Heart left ventricle (tissue), 13 donors: ENCODE measurements around the gene RBM34.

Source experiments
- CTCF ChIP-seq, 12 donors: fragments of 200-600 bp; sonication (generic) in 4 of 12; IDR thresholded peaks; one replicate each; pipeline versions ENCODE4 v1.5.0 to v1.8.0; 2018 to 2022; ENCODE audit warnings: antibody characterized with exemption in 12 of 12, mild to moderate bottlenecking in 5 of 12
- POLR2A ChIP-seq, 2 donors: fragments of 450-650 bp; IDR thresholded peaks; one replicate each; pipeline ENCODE4 v1.6.1; 2017; ENCODE audit warnings: antibody characterized with exemption in 2 of 2, mild to moderate bottlenecking in 2 of 2, moderate library complexity in 2 of 2
- donor health status: ischemic (EF 13 %, LVEDD 7.1; RV severe dilation, severe dysfunction).
- donor health status: DM: no; HTN: yes; CAD: no.
- donor health status: DM: no; HTN: no; CAD: no.
- donor health status: ischemic (EF 25% LVEDD 6.9; RV normal size, moderate dysfunction).
- donor health status: ischemic (EF 25% LVEDD 5.7; RV mildly dilated, moderate dysfunction).
- donor health status: ischemic (EF 35%, LVEDD 5.7; RV mildly dilated, moderate dysfunction).
- donor health status: nonischemic (EF 11% LVEDD 7.7; RV severe dilation, severe dysfunction).
- donor health status: DM: yes; HTN: yes; CAD: no.
- donor health status: PGD.
- donor health status: ischemic (EF 29% LVEDD 5.4; RV normal size, mild dysfunction).
- donor health status: nonischemic (EF 23%, LVEDD 6.1; RV moderate dilation, normal function).

GRCh38 chr1:235156740-235157139, 4.3 kb downstream of the RBM34 start:
- TF ChIP-seq POLR2A (IDR thresholded peaks at IDR 0.05) (no peak), CTCF (IDR thresholded peaks at IDR 0.05) (no peak)
